Aorta (tissue), 5 donors: ENCODE measurements around the gene COL6A1. TPM values are rescaled to one million over a fixed set of nuclear protein-coding genes. Genes with fewer than 3 reads are reported as not detected.

Experiments
- ATAC-seq: fragments of 200-7000 bp; cut with Tn5 transposase; one replicate; pipeline ENCODE4 v1.9.1; 2022; ENCODE audit warnings: moderate library complexity; ENCODE audit not compliant: low FRiP score
- DNase-seq, 2 donors: peaks; one replicate each; pipeline ENCODE4 v3.0.0-alpha.2; 2020
- H3K27ac ChIP-seq, 2 donors: one replicate each; pipeline ENCODE4 v1.5.1; 2013; ENCODE audit warnings: low read length in 2 of 2, mild to moderate bottlenecking in 2 of 2, moderate library complexity in 2 of 2, control low read depth in 1 of 2, inconsistent platforms in 1 of 2, low read depth in 1 of 2
- H3K27me3 ChIP-seq, 2 donors: one replicate each; pipeline ENCODE4 v1.6.1; 2013; ENCODE audit warnings: control low read depth in 1 of 2, low read length in 1 of 2, mild to moderate bottlenecking in 1 of 2, moderate library complexity in 1 of 2; ENCODE audit not compliant: insufficient read depth in 2 of 2, control insufficient read depth in 1 of 2
- H3K36me3 ChIP-seq, 2 donors: one replicate each; pipeline ENCODE4 v1.6.1; 2013; ENCODE audit warnings: control low read depth in 1 of 2, low read length in 1 of 2, mild to moderate bottlenecking in 1 of 2; ENCODE audit not compliant: insufficient read depth in 2 of 2, control insufficient read depth in 1 of 2
- H3K4me1 ChIP-seq, 2 donors: one replicate each; pipeline ENCODE4 v1.6.1; 2013; ENCODE audit warnings: low read length in 2 of 2, control low read depth in 1 of 2, mild to moderate bottlenecking in 1 of 2, moderate library complexity in 1 of 2; ENCODE audit not compliant: insufficient read depth in 2 of 2, control insufficient read depth in 1 of 2
- H3K4me3 ChIP-seq, 2 donors: one replicate each; pipeline ENCODE4 v1.5.1; 2013; ENCODE audit warnings: low read length in 2 of 2, control low read depth in 1 of 2, mild to moderate bottlenecking in 1 of 2
- H3K9me3 ChIP-seq: one replicate; pipeline ENCODE4 v1.6.1; 2013; ENCODE audit warnings: mild to moderate bottlenecking, low read length; ENCODE audit not compliant: control insufficient read depth
- WGBS, 2 donors: extraction: QIAGEN DNeasy Blood & Tissue Kit; methylation state at CpG; one replicate each; pipeline ENCODE4 v1.1.7; 2013; 5-methylcytosine and 5-hydroxymethylcytosine counted together
- intact Hi-C, 2 donors: fragments of 100-400 bp; cut with DNase I; formaldehyde crosslinking; loops; one replicate each; pipeline versions ENCODE4 v1.14.2 to v1.15.0; 2022
- polyA plus RNA-seq, 2 donors: library from polyadenylated mRNA; stranded (reverse); fragments of 200-250 nt; gene quantifications; one replicate each; pipeline ENCODE4 v1.2.3, GENCODE V29; 2013
- total RNA-seq, 2 donors: library from RNA; stranded (reverse); fragmentation: NEBNext Ultra II Directional; extraction: Animal tissue kit (Norgen Biotek cat#: 25700); gene quantifications; one replicate each; pipeline ENCODE4 v1.2.1, GENCODE V29; 2021
- donor health status: healthy with polysubstance abuse.
- donor health status: Bipolar disorder and iron deficiency.
- donor health status: DM: no; HTN: no; CAD: no.
- donor health status: DM: no; HTN: no; CAD: no.
- donor health status: DM: yes; HTN: yes; CAD: no.

COL6A1 gene
- total and polyA plus RNA-seq, 4 donors: 156 to 1,773 (median 525) TPM

- Histone ChIP-seq H3K4me3 (no peak overlapping the region), H3K36me3 (peaks cover 0 to 11% of the 10 kb centered on the region in 2 donors), H3K27me3 (no peaks in the 10 kb centered on the region), H3K9me3 (no peaks in the 10 kb centered on the region), H3K4me1 (no peaks in the 10 kb centered on the region), H3K27ac (no peak overlapping the region)
- WGBS, 2 donors: 84% methylated on average over 35 to 36 of the region's 36 CpGs
- intact Hi-C loops: loop anchor here in 1 of 2 donors (5.0 kb wide), 1 partner anchor 36 kb away; no protein-coding TSS in a partner anchor
- ATAC-seq (no peak), DNase-seq (peak; percentile 43 to 72)
Observed at GRCh38 chr21:45986316-45987051, 4.9 kb downstream of the COL6A1 start.

- Histone ChIP-seq H3K27ac (no peak overlapping the region), H3K4me3 (no peak overlapping the region), H3K36me3 (peaks cover 0 to 11% of the 10 kb centered on the region in 2 donors), H3K9me3 (no peaks in the 10 kb centered on the region), H3K4me1 (no peaks in the 10 kb centered on the region), H3K27me3 (no peaks in the 10 kb centered on the region)
- peak; percentile 43 to 76 for DNase-seq
- 87 to 90% methylated on average over 29 of the region's 29 CpGs for WGBS, 2 donors
- no peak for ATAC-seq
- intact Hi-C loops: loop anchor here in 1 of 2 donors (5.0 kb wide), 1 partner anchor 35 kb away; no protein-coding TSS in a partner anchor
Observed at GRCh38 chr21:45987121-45987711, 5.6 kb downstream of the COL6A1 start.

- H3K9me3 ChIP-seq: no peaks in the 10 kb centered on the region
- peak; percentile 32 to 71 for DNase-seq
- 79 to 82% methylated on average over 36 of the region's 36 CpGs for whole genome bisulfite sequencing, 2 donors
- H3K4me1 ChIP-seq: no peaks in the 10 kb centered on the region
- peaks cover 0 to 11% of the 10 kb centered on the region in 2 donors for H3K36me3 ChIP-seq
- intact Hi-C loops: loop anchor here in 1 of 2 donors (5.0 kb wide), 1 partner anchor 34 kb away; no protein-coding TSS in a partner anchor
- H3K27me3 ChIP-seq: no peaks in the 10 kb centered on the region
- no peak overlapping the region for H3K27ac ChIP-seq
- no peak for ATAC-seq
- H3K4me3 ChIP-seq: no peak overlapping the region
Observed at GRCh38 chr21:45988366-45989347, 7.1 kb downstream of the COL6A1 start.

GRCh38 chr21:45989355-45990048 is 7.9 kb downstream of the COL6A1 start:
- Histone ChIP-seq H3K9me3 (no peaks in the 10 kb centered on the region), H3K4me3 (no peak overlapping the region), H3K36me3 (peaks cover 0 to 7% of the 10 kb centered on the region in 2 donors), H3K27ac (no peak overlapping the region), H3K27me3 (no peaks in the 10 kb centered on the region), H3K4me1 (no peaks in the 10 kb centered on the region)
- DNase-seq (peak; percentile 46 to 75), ATAC-seq (no peak)
- intact Hi-C loops: loop anchor here in 1 of 2 donors (5.0 kb wide), 1 partner anchor 33 kb away; no protein-coding TSS in a partner anchor
- WGBS, 2 donors: 90% methylated on average over 29 to 32 of the region's 32 CpGs

- ATAC-seq (no peak), DNase-seq (peak; percentile 30 to 70)
- intact Hi-C loops: no loop called here
- Histone ChIP-seq H3K27ac (no peak overlapping the region), H3K9me3 (no peaks in the 10 kb centered on the region), H3K27me3 (no peaks in the 10 kb centered on the region), H3K36me3 (peaks cover 0 to 9% of the 10 kb centered on the region in 2 donors), H3K4me1 (no peaks in the 10 kb centered on the region), H3K4me3 (no peak overlapping the region)
- WGBS, 2 donors: 85 to 87% methylated on average over 28 to 30 of the region's 30 CpGs
Observed at GRCh38 chr21:45990049-45990711, 8.6 kb downstream of the COL6A1 start.

GRCh38 chr21:45990741-45991605 is 9.4 kb downstream of the COL6A1 start:
- intact Hi-C loops: no loop called here
- Histone ChIP-seq H3K27ac (no peak overlapping the region), H3K4me3 (no peak overlapping the region), H3K9me3 (no peaks in the 10 kb centered on the region), H3K27me3 (no peaks in the 10 kb centered on the region), H3K4me1 (no peaks in the 10 kb centered on the region), H3K36me3 (peaks cover 0 to 4% of the 10 kb centered on the region in 2 donors)
- WGBS, 2 donors: 79 to 82% methylated on average over 33 to 45 of the region's 45 CpGs
- ATAC-seq (no peak), DNase-seq (peak; percentile 38 to 71)

GRCh38 chr21:45991606-45992300 is 10.2 kb downstream of the COL6A1 start:
- no peak overlapping the region for H3K4me3 ChIP-seq
- peak; percentile 37 to 61 for DNase-seq
- H3K4me1 ChIP-seq: no peaks in the 10 kb centered on the region
- WGBS, 2 donors: 82 to 85% methylated on average over 18 of the region's 18 CpGs
- no peak for ATAC-seq
- H3K27me3 ChIP-seq: no peaks in the 10 kb centered on the region
- peaks cover 0 to 4% of the 10 kb centered on the region in 2 donors for H3K36me3 ChIP-seq
- intact Hi-C loops: no loop called here
- no peaks in the 10 kb centered on the region for H3K9me3 ChIP-seq
- H3K27ac ChIP-seq: no peak overlapping the region
